Sigmoid colon (tissue), 7 donors: Measurements from ENCODE around the gene AGTRAP. TPM values are rescaled to one million over a fixed set of nuclear protein-coding genes. Genes with fewer than 3 reads are reported as not detected.

ENCODE experiments used
- DNase-seq: peaks from one replicate; pipeline ENCODE4 v3.0.0-alpha.2; 2019
- H3K27ac ChIP-seq, 4 donors: fragments of 200-600 bp; sonication (generic); one replicate each; pipeline ENCODE4 v1.5.1; 2016 to 2019; ENCODE audit warnings: mild to moderate bottlenecking in 1 of 4
- H3K27me3 ChIP-seq, 3 donors: fragments of 200-600 bp; sonication (generic); one replicate each; pipeline ENCODE4 v1.5.1; 2019; ENCODE audit warnings: mild to moderate bottlenecking in 1 of 3
- H3K36me3 ChIP-seq, 4 donors: fragments of 200-600 bp; sonication (generic); one replicate each; pipeline ENCODE4 v1.5.1; 2016 to 2019
- H3K4me1 ChIP-seq, 4 donors: fragments of 200-600 bp; sonication (generic); one replicate each; pipeline ENCODE4 v1.5.1; 2017 to 2019
- H3K4me3 ChIP-seq, 4 donors: fragments of 200-600 bp; sonication (generic); one replicate each; pipeline ENCODE4 v1.5.1; 2017 to 2019; ENCODE audit warnings: mild to moderate bottlenecking in 2 of 4, moderate library complexity in 1 of 4
- H3K9me3 ChIP-seq, 4 donors: fragments of 200-600 bp in 3 of 4; sonication (generic) in 3 of 4; one replicate each; pipeline versions ENCODE4 v1.5.1 to v1.6.1; 2013 to 2019
- CTCF ChIP-seq, 4 experiments: fragments of 450-650 bp in 3 of 4; fragments of 200-600 bp in 1 of 4; IDR thresholded peaks; one replicate each; pipeline ENCODE4 v1.5.1; 2016 to 2019; ENCODE audit warnings: antibody characterized with exemption in 4 of 4, mild to moderate bottlenecking in 3 of 4, moderate library complexity in 2 of 4
- EP300 ChIP-seq, 4 donors: sonication (generic); formaldehyde crosslinking; IDR thresholded peaks; one replicate each; pipeline ENCODE4 v1.6.1; 2017; ENCODE audit warnings: antibody characterized with exemption in 4 of 4
- POLR2A ChIP-seq, 2 donors: fragments of 450-650 bp; IDR thresholded peaks; one replicate each; pipeline ENCODE4 v1.6.1; 2016; ENCODE audit warnings: antibody characterized with exemption in 2 of 2, mild to moderate bottlenecking in 2 of 2, moderate library complexity in 2 of 2
- POLR2AphosphoS5 ChIP-seq, 4 donors: sonication (generic); formaldehyde crosslinking; IDR thresholded peaks; one replicate each; pipeline ENCODE4 v1.6.1; 2017; ENCODE audit warnings: antibody characterized with exemption in 4 of 4
- WGBS, 2 donors: extraction: QIAGEN DNeasy Blood & Tissue Kit; methylation state at CpG; one replicate each; pipeline ENCODE4 v1.1.7; 2013; 5-methylcytosine and 5-hydroxymethylcytosine counted together
- intact Hi-C: fragments of 100-400 bp; cut with DNase I; formaldehyde crosslinking; loops from one replicate; pipeline ENCODE4 v1.15.1; 2023
- polyA plus RNA-seq, 3 donors: library from polyadenylated mRNA; stranded (reverse); fragments of 200-250 nt; gene quantifications; one replicate each; pipeline ENCODE4 v1.2.3, GENCODE V29; 2013
- total RNA-seq, 4 donors: library from RNA; depleted of rRNA; stranded (reverse); fragments of >200 nt; gene quantifications; one replicate each; pipeline ENCODE4 v1.1.0, GENCODE V29; 2016
- donor health status: healthy with polysubstance abuse.
- donor health status: Bipolar disorder and iron deficiency.
- donor health status: healthy.

The AGTRAP gene
- total and polyA plus RNA-seq, 7 donors, result 6.7 to 58.3 (median 27.7) TPM

DNA sequence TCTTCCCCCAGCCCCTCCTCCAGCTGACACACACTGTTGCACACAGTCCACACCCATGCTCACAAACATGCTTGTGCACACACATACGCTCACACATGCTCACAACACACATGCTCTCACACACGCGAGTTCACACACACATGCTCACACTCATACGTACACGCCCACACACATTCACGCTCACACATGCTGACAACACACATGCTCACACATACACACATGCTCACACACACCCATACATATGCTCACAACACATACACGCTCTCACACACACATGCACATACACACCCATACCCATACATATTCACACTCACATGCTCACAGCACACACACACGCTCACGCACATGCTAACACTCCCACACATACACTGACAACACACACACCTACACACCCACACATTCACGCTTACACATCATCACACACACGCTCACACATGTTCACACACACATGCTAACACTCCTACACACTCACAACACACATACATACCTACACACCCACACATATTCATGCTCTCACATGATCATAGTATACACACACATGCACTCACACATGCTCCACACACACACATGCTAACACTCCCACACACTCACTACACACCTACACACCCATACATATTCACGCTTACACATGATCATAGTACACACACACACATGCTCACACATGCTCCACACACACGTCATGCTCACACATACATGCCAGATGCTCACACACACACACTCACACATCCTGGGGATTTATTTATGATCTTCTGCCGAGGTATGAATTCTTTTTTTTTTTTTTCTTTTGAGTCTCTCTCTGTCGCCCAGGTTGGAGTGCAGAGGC is 33.7 kb upstream of the AGTRAP start:
- intact Hi-C loops, result loop anchor here (5.0 kb wide), 1 partner anchor 300 kb away; no protein-coding TSS in a partner anchor
- WGBS, 2 donors, result 75 to 86% methylated on average over 15 of the region's 15 CpGs
- peaks cover 0 to 82% (median 14%) of the 10 kb centered on the region in 3 donors for H3K27me3 ChIP-seq

DNA sequence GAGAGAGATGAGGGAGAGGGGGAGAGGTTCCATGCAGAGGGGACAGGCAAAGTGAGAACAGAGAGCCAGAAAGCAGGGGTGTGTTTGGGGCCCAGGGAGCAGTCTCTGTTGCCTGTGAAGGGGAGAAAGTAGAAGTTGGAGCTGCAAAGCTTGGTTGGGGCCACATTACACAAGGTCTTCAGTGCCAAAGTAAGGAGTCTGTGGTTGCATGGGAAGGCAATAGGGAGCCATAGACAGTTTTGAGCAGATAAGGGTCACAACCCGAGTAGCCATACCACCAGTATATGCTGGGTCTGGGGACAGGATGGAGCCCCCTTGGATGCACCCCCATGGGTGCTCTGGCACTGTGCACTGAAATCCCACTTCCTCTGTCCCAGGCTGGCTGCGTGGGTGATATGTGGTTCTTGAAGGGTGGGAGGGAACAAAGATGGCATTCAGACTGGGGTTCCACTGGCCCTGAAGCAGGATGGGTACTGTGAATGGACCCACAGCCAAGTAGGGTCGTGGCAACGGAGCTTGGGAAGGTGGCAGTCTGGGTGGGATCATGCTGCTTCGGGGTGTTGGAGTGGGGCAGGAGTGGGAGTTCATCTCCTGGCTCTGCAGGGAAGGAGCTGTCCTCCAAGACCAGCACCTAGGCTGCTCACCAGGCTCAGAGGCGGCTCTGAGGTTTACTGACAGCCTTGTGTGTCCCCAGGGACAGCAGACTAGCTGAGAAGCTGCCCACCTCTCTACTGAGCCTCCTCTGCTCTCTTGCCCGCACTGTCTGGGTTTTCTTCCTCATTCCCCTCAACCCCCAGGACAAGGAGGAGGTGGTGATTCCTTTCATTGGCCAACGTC is 32.4 kb upstream of the AGTRAP start:
- no peaks in the 10 kb centered on the region for H3K36me3 ChIP-seq
- peaks cover 0 to 11% (median 8%) of the 10 kb centered on the region in 4 donors for H3K4me1 ChIP-seq
- H3K27me3 ChIP-seq, result peaks cover 0 to 70% (median 14%) of the 10 kb centered on the region in 3 donors
- no peak overlapping the region for H3K27ac ChIP-seq
- intact Hi-C loops, result loop anchor here (5.0 kb wide), 1 partner anchor 301 kb away; no protein-coding TSS in a partner anchor
- no peaks in the 10 kb centered on the region for H3K9me3 ChIP-seq
- TF ChIP-seq CTCF (IDR thresholded peaks at IDR 0.05) (no peak), POLR2A (IDR thresholded peaks at IDR 0.05) (no peak), EP300 (IDR thresholded peaks at IDR 0.05) (no peak), POLR2AphosphoS5 (IDR thresholded peaks at IDR 0.05) (no peak)
- no peak for DNase-seq
- 49 to 70% methylated on average over 8 of the region's 8 CpGs for WGBS, 2 donors
- no peak overlapping the region for H3K4me3 ChIP-seq

More for the DNA sequence above, 33.7 kb upstream of the AGTRAP start:
- Histone ChIP-seq H3K27ac (no peak overlapping the region), H3K4me3 (no peak overlapping the region), H3K9me3 (no peaks in the 10 kb centered on the region), H3K36me3 (no peaks in the 10 kb centered on the region), H3K4me1 (peaks cover 0 to 11% (median 8%) of the 10 kb centered on the region in 4 donors)
- TF ChIP-seq POLR2A (IDR thresholded peaks at IDR 0.05) (no peak), POLR2AphosphoS5 (IDR thresholded peaks at IDR 0.05) (no peak), EP300 (IDR thresholded peaks at IDR 0.05) (no peak)
- no peak for DNase-seq

GRCh38 chr1:11704194-11704529 is 31.8 kb upstream of the AGTRAP start:
- intact Hi-C loops, result loop anchor here (5.0 kb wide), 1 partner anchor 302 kb away; no protein-coding TSS in a partner anchor
- Histone ChIP-seq H3K27ac (no peak overlapping the region), H3K4me1 (peaks cover 0 to 11% (median 8%) of the 10 kb centered on the region in 4 donors), H3K4me3 (no peak overlapping the region), H3K9me3 (no peaks in the 10 kb centered on the region), H3K36me3 (no peaks in the 10 kb centered on the region), H3K27me3 (peaks cover 0 to 64% (median 14%) of the 10 kb centered on the region in 3 donors)
- 58 to 66% methylated on average over 11 of the region's 11 CpGs for WGBS, 2 donors
- DNase-seq, result no peak
- TF ChIP-seq CTCF (IDR thresholded peaks at IDR 0.05) (no peak), POLR2AphosphoS5 (IDR thresholded peaks at IDR 0.05) (no peak), EP300 (IDR thresholded peaks at IDR 0.05) (no peak), POLR2A (IDR thresholded peaks at IDR 0.05) (no peak)

GRCh38 chr1:11704691-11705475 is 31.1 kb upstream of the AGTRAP start:
- intact Hi-C loops, result loop anchor here (5.0 kb wide), 1 partner anchor 303 kb away; no protein-coding TSS in a partner anchor
- Histone ChIP-seq H3K27me3 (peaks cover 0 to 57% (median 14%) of the 10 kb centered on the region in 3 donors), H3K36me3 (no peaks in the 10 kb centered on the region), H3K9me3 (no peaks in the 10 kb centered on the region), H3K4me1 (peaks cover 0 to 11% (median 8%) of the 10 kb centered on the region in 4 donors), H3K27ac (no peak overlapping the region), H3K4me3 (no peak overlapping the region)
- 50 to 58% methylated on average over 22 of the region's 22 CpGs for WGBS, 2 donors
- TF ChIP-seq POLR2A (IDR thresholded peaks at IDR 0.05) (no peak), POLR2AphosphoS5 (IDR thresholded peaks at IDR 0.05) (no peak), CTCF (IDR thresholded peaks at IDR 0.05) (no peak), EP300 (IDR thresholded peaks at IDR 0.05) (no peak)
- DNase-seq, result no peak
